GM12878 (cell line): ENCODE results near the gene RASGRF1. TPM values are rescaled to one million over a fixed set of nuclear protein-coding genes. Genes with fewer than 3 reads are reported as not detected.
"Not testable (repeated sequence)": the region's sequence is repeated elsewhere in the genome, so short reads cannot be mapped to it uniquely, and the experiment has no call there.

Experiments
- ATAC-seq: fragments of 200-7000 bp; cut with Tn5 transposase; 3 replicates; pipeline ENCODE4 v1.9.1; 2020; ENCODE audit warnings: mild to moderate bottlenecking, moderate library complexity
- BruUV-seq: library from RNA; stranded (reverse); fragments of 400-500 nt; replicated peaks from 2 replicates; lab custom pipeline; 2021; lab: Mats Ljungman, UMichigan
- CTCF ChIA-PET: fragments of 300-600 bp; sonication (Branson Sonifier 250); formaldehyde crosslinking; extraction: SDS; loops from one replicate; lab custom pipeline; 2021; ENCODE audit warnings: inconsistent platforms; lab: Yijun Ruan, JAX
- POLR2A ChIA-PET: fragments of 350-600 bp; formaldehyde crosslinking; extraction: SDS; loops from one replicate; lab custom pipeline; 2021; ENCODE audit warnings: inconsistent platforms; lab: Charles Lee
- RAD21 ChIA-PET: fragments of 300-600 bp; sonication (Branson Sonifier 250); formaldehyde crosslinking; loops from one replicate; lab custom pipeline; 2023; ENCODE audit warnings: antibody characterized with exemption; ENCODE audit not compliant: unreplicated experiment; lab: Charles Lee
- SMC1A ChIA-PET: fragments of 300-600 bp; sonication (Branson Sonifier 250); formaldehyde crosslinking; loops from one replicate; lab custom pipeline; 2023; ENCODE audit not compliant: unreplicated experiment, uncharacterized antibody; lab: Charles Lee
- DNase-seq: peaks from one replicate; pipeline ENCODE4 v3.0.0-alpha.2; 2011; ENCODE audit warnings: low read depth, low spot score
- FAIRE-seq: peaks from 3 replicates; lab custom pipeline; 2011; peaks lifted over from hg19 to GRCh38; lab: Jason Lieb, UNC
- H2AFZ ChIP-seq: 2 replicates; pipeline ENCODE4 v1.6.0; 2011; ENCODE audit warnings: low read depth, low read length, control low read depth; ENCODE audit not compliant: control insufficient read depth
- H3K27ac ChIP-seq: 2 replicates; pipeline ENCODE4 v1.5.1; 2011; ENCODE audit warnings: control low read depth; ENCODE audit not compliant: control insufficient read depth, insufficient read depth
- H3K27me3 ChIP-seq, 2 experiments: replicated peaks in 1 of 2; 2 replicates each; pipeline versions ENCODE4 v1.6.0 to v1.6.1; 2011; ENCODE audit warnings: low read length in 1 of 2; ENCODE audit not compliant: control insufficient read depth in 2 of 2, insufficient read depth in 2 of 2
- H3K36me3 ChIP-seq, 2 experiments: 2 replicates each; pipeline ENCODE4 v1.5.1; 2011; ENCODE audit warnings: low read length in 1 of 2; ENCODE audit not compliant: control insufficient read depth in 2 of 2, insufficient read depth in 2 of 2
- H3K4me1 ChIP-seq: 2 replicates; pipeline ENCODE4 v1.6.1; 2011; ENCODE audit warnings: mild to moderate bottlenecking, low read length, moderate library complexity, mixed read lengths; ENCODE audit not compliant: control insufficient read depth, insufficient read depth
- H3K4me2 ChIP-seq: 2 replicates; pipeline ENCODE4 v1.6.0; 2011; ENCODE audit warnings: control low read depth; ENCODE audit not compliant: control insufficient read depth, insufficient read depth
- H3K4me3 ChIP-seq: fragments of 200-600 bp; sonication (generic); 2 replicates; pipeline ENCODE4 v1.5.1; 2016
- H3K79me2 ChIP-seq: 2 replicates; pipeline ENCODE4 v1.6.0; 2011; ENCODE audit warnings: low read length; ENCODE audit not compliant: control insufficient read depth, insufficient read depth
- H3K9ac ChIP-seq: 2 replicates; pipeline ENCODE4 v1.8.0; 2011; ENCODE audit warnings: low read length, control low read depth, mixed read lengths; ENCODE audit not compliant: control insufficient read depth, insufficient read depth
- H3K9me3 ChIP-seq: replicated peaks from 3 replicates; pipeline ENCODE4 v1.5.1; 2011; ENCODE audit warnings: mild to moderate bottlenecking, low read length; ENCODE audit not compliant: control insufficient read depth, insufficient read depth
- H4K20me1 ChIP-seq: 2 replicates; pipeline ENCODE4 v1.6.0; 2011; ENCODE audit not compliant: control insufficient read depth, insufficient read depth
- PML ChIP-seq: IDR thresholded peaks from 2 replicates; pipeline ENCODE4 v1.6.1; 2012; ENCODE audit warnings: low read length, inconsistent platforms
- POLR2A ChIP-seq: IDR thresholded peaks from 2 replicates; pipeline ENCODE4 v1.6.1; 2011; ENCODE audit warnings: low read depth, mild to moderate bottlenecking, low read length
- RBBP5 ChIP-seq: fragments of 200-600 bp; sonication (generic); conservative IDR thresholded peaks from 2 replicates; pipeline ENCODE4 v1.6.1; 2016
- SMC3 ChIP-seq: IDR thresholded peaks from 2 replicates; pipeline ENCODE4 v1.6.1; 2011; ENCODE audit warnings: low read length, improper control_type of control experiment, borderline replicate concordance
- ZSCAN29 ChIP-seq: fragments of 450-650 bp; IDR thresholded peaks from 2 replicates; pipeline ENCODE4 v1.6.1; 2017; ENCODE audit warnings: mild to moderate bottlenecking, moderate library complexity
- WGBS: methylation state at CpG from one replicate; pipeline ENCODE4 v1.1.6; 2016; ENCODE audit warnings: low lambda C conversion rate; ENCODE audit not compliant: insufficient replicate concordance, insufficient coverage; ENCODE audit errors: missing lambda C conversion rate; 5-methylcytosine and 5-hydroxymethylcytosine counted together
- in situ Hi-C: fragments of 300-500 bp; cut with MboI; formaldehyde crosslinking; loops from 9 replicates; pipeline ENCODE4 v1.14.3; 2018; ENCODE audit warnings: mixed read lengths
- intact Hi-C: fragments of 100-400 bp; cut with micrococcal nuclease; formaldehyde crosslinking; loops from one replicate; pipeline ENCODE4 v1.14.2; 2022; ENCODE audit not compliant: unreplicated experiment
- polyA plus RNA-seq, 11 experiments: library from polyadenylated mRNA; depleted of rRNA in 4 of 11; unstranded in 6 of 11; stranded (reverse) in 5 of 11; fragments of >200 nt; fragmentation: Nextera tagmentation in 4 of 11; fragmentation: Illumina TruSeq in 1 of 11; extraction: Ambion mirVana in 4 of 11; extraction: Trizol in 1 of 11; gene quantifications; 1 replicate in 1 of 11; 2 replicates in 10 of 11; pipeline versions ENCODE4 v1.2.1 to v1.2.3, GENCODE V29; 2011 to 2016; ENCODE audit warnings: inconsistent platforms in 2 of 11, missing spikeins in 2 of 11, low read depth in 1 of 11
- total RNA-seq, 4 experiments: library from RNA; depleted of rRNA in 3 of 4; stranded (reverse); fragments of >200 nt in 3 of 4; fragmentation: Illumina TruSeq in 1 of 4; extraction: Trizol in 1 of 4; gene quantifications; 2 replicates each; pipeline versions ENCODE4 v1.2.1 to v1.2.3, GENCODE V29; 2013 to 2021
- TF ChIP-seq, protein P1 (sequence below): fragments of 150-350 bp; IDR thresholded peaks from 2 replicates; pipeline ENCODE4 v1.6.1; 2014; ENCODE audit warnings: mild to moderate bottlenecking, low read depth, low read length

Gene RASGRF1
- total and polyA plus RNA-seq, 10 of the 15 experiments (the other 5 are each of a cell fraction or from before 2014, with no cell fraction given), result 0.20 to 1.9 (median 0.86) TPM

DNA sequence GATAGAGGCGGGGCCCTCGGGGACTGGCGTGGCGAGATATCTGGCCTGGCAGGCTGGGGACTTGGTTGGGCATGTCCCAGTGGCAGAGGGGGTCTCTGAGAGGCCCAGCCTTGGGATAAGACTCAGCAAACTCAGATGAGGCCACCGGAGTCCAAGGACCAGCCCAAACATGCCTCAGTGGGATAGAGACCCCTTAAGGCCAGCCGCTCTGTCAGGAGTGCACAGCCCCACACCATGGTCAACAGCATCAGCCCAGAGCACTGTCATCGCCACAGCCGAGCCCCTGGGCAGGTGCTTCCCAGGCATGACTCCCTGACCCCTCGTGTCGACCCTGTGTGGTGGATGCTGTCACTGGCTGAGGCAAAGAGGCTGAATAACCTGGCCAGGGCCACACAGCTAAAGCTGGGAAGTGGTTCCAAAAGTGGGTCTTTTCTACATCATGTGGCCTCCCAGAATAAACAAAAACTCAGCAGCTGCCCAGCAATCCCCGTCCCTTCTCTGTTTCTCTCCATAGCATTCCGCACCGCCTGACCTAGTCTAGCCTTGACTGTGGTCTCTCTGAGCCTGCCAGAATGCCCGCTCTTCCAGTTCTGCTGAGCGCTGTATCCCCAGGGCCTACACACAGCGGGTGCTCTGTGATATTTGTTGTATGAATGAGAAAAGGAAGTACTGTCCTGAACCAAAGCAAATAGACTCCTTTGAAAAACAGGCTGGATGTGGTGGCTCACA, 160.9 kb downstream of the RASGRF1 start:
- BruUV-seq, result no TSS peak
- RAD21 ChIA-PET, result no interaction called here
- no peak for TF ChIP-seq ZSCAN29
- TF ChIP-seq RBBP5, result no peak
- peak; percentile 65 for TF ChIP-seq POLR2A
- TF ChIP-seq SMC3, result no peak
- TF ChIP-seq, all 136 proteins: peak for 1
- no peak overlapping the region for H3K4me3 ChIP-seq
- DNase-seq (no peak), ATAC-seq (no peak), FAIRE-seq (no peak)
- H4K20me1 ChIP-seq, result no peaks in the 10 kb centered on the region
- no peaks in the 10 kb centered on the region for H3K4me1 ChIP-seq
- in situ Hi-C loops, result no loop called here
- H3K4me2 ChIP-seq, result no peak overlapping the region
- POLR2A ChIA-PET, result no interaction called here
- no peak overlapping the region for H2AFZ ChIP-seq
- WGBS, result 90% methylated on average over 16 of the region's 16 CpGs
- no peaks in the 10 kb centered on the region for H3K9me3 ChIP-seq
- SMC1A ChIA-PET, result no interaction called here
- CTCF ChIA-PET, result interaction anchor here (2.0 kb wide), 1 partner anchor 19 kb away, joined by 7 read pairs; no protein-coding TSS in a partner anchor
- H3K79me2 ChIP-seq, result no peaks in the 10 kb centered on the region
- peaks cover 50 to 73% of the 10 kb centered on the region in 2 experiments for H3K36me3 ChIP-seq
- intact Hi-C loops, result no loop called here
- no peak overlapping the region for H3K9ac ChIP-seq
- no peaks in the 10 kb centered on the region for H3K27me3 ChIP-seq
- H3K27ac ChIP-seq, result no peak overlapping the region

DNA sequence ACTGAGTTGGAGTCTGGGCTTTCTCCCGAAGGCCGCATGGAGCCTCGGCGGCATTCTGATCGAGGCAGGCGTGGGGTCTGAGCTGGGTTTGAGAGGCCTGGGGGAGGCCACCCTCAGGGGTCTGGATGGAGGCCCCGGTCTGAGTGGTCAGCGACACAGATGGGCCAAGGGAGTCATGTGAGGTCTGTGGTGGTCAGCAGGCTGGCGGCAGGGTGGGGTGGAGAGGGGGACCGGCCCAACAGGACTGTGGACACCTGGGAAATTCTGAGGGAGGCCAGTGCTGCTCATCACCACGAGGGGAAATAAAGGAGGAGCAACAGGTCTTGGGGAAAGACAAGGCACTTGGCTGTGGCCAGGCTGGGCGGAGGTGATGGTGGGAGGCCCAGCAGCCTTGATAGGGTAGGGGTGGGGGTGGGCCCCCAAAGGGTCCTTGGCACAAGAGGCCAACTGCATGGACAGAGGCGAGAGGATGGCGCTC, 161.9 kb downstream of the RASGRF1 start:
- BruUV-seq, result no TSS peak
- H3K27me3 ChIP-seq, result no peaks in the 10 kb centered on the region
- in situ Hi-C loops, result no loop called here
- H3K4me1 ChIP-seq, result no peaks in the 10 kb centered on the region
- H3K9ac ChIP-seq, result no peak overlapping the region
- CTCF ChIA-PET, result no interaction called here
- WGBS, result 95% methylated on average over 14 of the region's 14 CpGs
- FAIRE-seq, result no peak
- no peaks in the 10 kb centered on the region for H3K79me2 ChIP-seq
- RAD21 ChIA-PET, result no interaction called here
- TF ChIP-seq POLR2A (peak; percentile 17; the same call in 1 of the 2 replicates), PML (no peak)
- TF ChIP-seq, protein P1, sequence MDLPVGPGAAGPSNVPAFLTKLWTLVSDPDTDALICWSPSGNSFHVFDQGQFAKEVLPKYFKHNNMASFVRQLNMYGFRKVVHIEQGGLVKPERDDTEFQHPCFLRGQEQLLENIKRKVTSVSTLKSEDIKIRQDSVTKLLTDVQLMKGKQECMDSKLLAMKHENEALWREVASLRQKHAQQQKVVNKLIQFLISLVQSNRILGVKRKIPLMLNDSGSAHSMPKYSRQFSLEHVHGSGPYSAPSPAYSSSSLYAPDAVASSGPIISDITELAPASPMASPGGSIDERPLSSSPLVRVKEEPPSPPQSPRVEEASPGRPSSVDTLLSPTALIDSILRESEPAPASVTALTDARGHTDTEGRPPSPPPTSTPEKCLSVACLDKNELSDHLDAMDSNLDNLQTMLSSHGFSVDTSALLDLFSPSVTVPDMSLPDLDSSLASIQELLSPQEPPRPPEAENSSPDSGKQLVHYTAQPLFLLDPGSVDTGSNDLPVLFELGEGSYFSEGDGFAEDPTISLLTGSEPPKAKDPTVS, result no peak
- TF ChIP-seq, all 136 proteins: peak for 1
- POLR2A ChIA-PET, result interaction anchor here (0.6 kb wide), 2 partner anchors 68 to 647 kb away, joined by 3 read pairs; no protein-coding TSS in a partner anchor
- SMC1A ChIA-PET, result no interaction called here
- Histone ChIP-seq H3K4me2 (no peak overlapping the region), H3K4me3 (no peak overlapping the region), H4K20me1 (no peaks in the 10 kb centered on the region; the same call in 1 of the 2 replicates), H3K36me3 (peaks cover 51 to 66% of the 10 kb centered on the region in 2 experiments), H2AFZ (no peak overlapping the region), H3K27ac (no peak overlapping the region), H3K9me3 (no peaks in the 10 kb centered on the region)
- ATAC-seq (no peak), DNase-seq (no peak)
- intact Hi-C loops, result no loop called here

DNA sequence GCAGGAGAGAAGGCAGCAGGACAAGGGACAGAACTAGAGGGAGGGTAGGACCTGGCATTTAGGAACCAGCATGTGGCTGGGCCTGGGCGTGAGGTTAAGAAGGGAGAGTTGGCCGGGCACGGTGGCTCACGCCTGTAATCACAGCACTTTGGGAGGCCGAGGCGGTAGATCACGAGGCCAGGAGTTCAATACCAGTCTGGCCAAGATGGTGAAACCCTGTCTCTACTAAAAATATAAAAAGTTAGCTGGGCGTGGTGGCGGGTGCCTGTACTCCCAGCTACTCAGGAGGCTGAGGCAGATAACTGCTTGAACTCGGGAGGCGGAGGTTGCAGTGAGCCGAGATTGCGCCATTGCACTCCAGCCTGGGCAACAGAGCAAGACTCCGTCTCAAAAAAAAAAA, 162.4 kb downstream of the RASGRF1 start:
- H3K36me3 ChIP-seq, result peaks cover 51 to 62% of the 10 kb centered on the region in 2 experiments
- H4K20me1 ChIP-seq, FAIRE-seq, DNase-seq, H2AFZ ChIP-seq, RAD21 ChIA-PET, SMC1A ChIA-PET, H3K9me3 ChIP-seq, H3K27me3 ChIP-seq, H3K4me1 ChIP-seq, ATAC-seq, H3K4me2 ChIP-seq, CTCF ChIA-PET, intact Hi-C loops, H3K4me3 ChIP-seq, H3K27ac ChIP-seq, in situ Hi-C loops, BruUV-seq, H3K79me2 ChIP-seq, H3K9ac ChIP-seq: not testable (repeated sequence)
- POLR2A ChIA-PET, result interaction anchor here (0.6 kb wide), 2 partner anchors 68 to 647 kb away, joined by 3 read pairs; no protein-coding TSS in a partner anchor
- 97% methylated on average over 13 of the region's 14 CpGs for WGBS
